H54 (cell line): Measurements from ENCODE around the gene TREML1.
"Not testable (repeated sequence)": the region's sequence is repeated elsewhere in the genome, so short reads cannot be mapped to it uniquely, and the experiment has no call there.

ENCODE experiments used
- DNase-seq: peaks from one replicate; pipeline ENCODE4 v3.0.0; 2011; ENCODE audit warnings: low spot score, mixed read lengths; ENCODE audit not compliant: insufficient read length
- FAIRE-seq: peaks from 3 replicates; lab custom pipeline; 2011; peaks lifted over from hg19 to GRCh38; lab: Jason Lieb, UNC
- POLR2A ChIP-seq: IDR thresholded peaks from 2 replicates; pipeline ENCODE4 v1.6.1; 2011; ENCODE audit warnings: low read depth, mild to moderate bottlenecking, low read length

TREML1 gene

GRCh38 chr6:41150671-41151070 is 3.5 kb downstream of the TREML1 start:
- FAIRE-seq (no peak), DNase-seq (no peak)
- no peak for TF ChIP-seq POLR2A

DNA sequence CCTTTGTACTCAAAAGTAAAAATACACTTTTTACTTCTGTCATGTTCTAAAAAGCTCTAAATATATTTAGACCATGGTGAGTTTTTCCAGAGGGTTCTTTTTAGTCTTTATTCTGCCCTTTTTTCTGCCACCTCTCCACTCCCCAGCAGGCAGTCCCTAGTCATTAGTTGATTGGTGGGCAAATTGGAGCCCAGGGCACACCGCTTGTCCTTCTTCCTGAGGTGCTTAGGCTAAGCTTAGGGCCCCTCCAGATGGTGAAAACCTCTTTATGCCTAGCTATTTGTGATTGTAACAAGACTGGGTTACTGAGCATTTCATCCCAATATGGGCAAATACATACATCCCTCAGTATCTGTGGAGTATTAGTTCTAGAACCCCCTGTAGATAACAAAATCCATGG is 6.2 kb downstream of the TREML1 start:
- TF ChIP-seq POLR2A = no peak
- DNase-seq (no peak), FAIRE-seq (no peak)

DNA sequence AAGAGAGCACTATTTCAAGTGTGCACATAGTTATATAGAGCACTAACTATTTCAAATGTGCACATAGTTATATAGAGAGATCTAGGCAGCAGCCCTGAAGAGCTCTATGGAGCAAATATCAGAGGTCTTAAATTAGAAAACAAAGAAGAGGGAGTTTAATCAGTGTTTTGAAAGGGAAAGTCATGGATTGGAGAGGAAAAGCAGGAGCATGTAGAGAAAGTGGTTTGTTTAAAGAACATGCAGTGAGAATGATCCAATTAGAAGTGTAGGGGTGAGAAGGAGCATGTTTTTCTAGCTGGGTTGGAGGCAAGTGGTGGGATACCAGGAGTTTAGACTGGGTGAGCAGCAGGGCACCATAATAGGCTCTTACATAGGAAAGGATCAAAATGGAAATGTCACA is 17.2 kb downstream of the TREML1 start:
- TF ChIP-seq POLR2A = no peak
- no peak for FAIRE-seq
- no peak for DNase-seq

DNA sequence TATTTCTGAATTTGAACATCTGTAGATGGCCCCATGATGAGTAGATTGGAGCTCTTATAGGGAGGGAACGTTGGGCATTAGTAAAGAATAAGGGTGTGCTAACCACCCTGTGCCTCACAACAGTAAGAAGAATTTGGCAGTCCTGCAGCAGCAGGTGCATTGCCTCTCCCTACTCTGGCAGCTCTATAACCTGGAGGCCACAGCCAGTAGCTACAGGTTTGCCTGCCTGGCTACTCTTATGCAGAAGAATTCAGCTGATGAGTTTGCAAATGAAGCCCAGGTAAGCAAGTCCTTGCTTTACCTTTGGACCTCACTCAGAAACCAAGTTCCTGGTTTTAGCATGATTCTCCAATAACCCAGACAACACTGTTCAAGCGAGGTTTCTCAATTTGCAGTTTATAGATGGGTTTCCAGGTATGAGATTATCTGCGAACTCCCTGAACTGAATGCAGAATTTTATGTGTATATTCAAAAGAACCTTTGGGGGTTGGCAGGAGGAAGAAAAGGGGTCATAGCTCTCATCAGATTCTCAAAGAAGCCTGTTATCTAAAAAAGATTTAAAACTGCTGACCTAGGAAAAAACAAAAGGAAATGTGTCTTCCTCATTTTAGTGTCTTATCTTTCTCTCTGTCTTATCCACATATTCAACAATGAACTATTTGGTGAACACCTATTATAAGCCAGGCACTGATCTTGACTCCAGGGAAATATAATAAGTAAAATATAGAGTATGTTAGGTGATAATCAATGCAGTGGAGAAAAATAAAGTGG is 18.9 kb downstream of the TREML1 start:
- DNase-seq (no peak), FAIRE-seq (no peak)
- no peak for TF ChIP-seq POLR2A

GRCh38 chr6:41132254-41132653 is 21.9 kb downstream of the TREML1 start:
- DNase-seq (no peak), FAIRE-seq (no peak)
- TF ChIP-seq POLR2A = no peak

DNA sequence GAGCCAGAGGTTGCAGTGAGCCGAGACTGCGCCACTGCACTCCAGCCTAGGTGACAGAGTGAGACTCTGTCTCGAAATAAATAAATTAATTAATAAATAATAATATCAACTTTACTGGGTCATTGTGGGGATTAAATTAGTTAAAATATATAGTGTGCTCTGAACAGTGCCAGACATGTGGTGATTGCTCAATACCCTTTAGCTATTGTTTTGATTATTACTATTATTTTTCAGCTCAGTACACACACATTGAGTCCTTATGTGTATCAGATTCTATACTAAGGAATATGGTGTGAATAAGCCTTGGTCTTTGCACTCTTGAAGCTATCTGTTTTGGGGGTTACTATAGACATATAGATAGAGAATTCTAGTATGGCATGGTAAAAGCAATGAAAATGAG is 28.9 kb downstream of the TREML1 start:
- no peak for DNase-seq
- FAIRE-seq = no peak
- no peak for TF ChIP-seq POLR2A

- TF ChIP-seq POLR2A = no peak
- FAIRE-seq (no peak), DNase-seq (no peak)
These were observed 31.2 kb downstream of the TREML1 start for GRCh38 chr6:41122918-41123317.

- no peak for DNase-seq
- no peak for TF ChIP-seq POLR2A
- no peak for FAIRE-seq
These were observed 31.8 kb downstream of the TREML1 start for GRCh38 chr6:41122373-41122772.

- no peak for TF ChIP-seq POLR2A
- no peak for FAIRE-seq
- DNase-seq = no peak
These were observed 34.1 kb downstream of the TREML1 start for GRCh38 chr6:41120058-41120457.

DNA sequence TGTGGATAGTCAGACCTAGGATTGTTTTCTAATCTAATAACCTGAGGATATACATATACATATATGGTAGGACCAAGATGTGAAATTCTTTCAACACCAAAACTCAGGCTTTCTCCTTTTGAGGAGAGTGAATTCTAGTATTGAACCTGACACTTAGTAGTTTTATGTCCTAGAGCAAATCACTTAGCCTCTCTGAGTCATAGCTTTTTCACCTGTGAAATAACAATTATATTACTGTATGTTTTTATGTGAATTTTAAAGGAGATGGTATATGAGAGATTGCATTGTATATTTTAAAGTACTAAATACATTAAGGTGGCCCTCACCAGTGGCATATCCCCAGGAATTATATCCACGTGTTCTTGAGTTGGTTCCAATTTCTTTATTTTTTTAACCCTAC is 34.6 kb downstream of the TREML1 start:
- FAIRE-seq = no peak
- DNase-seq = no peak
- no peak for TF ChIP-seq POLR2A

- DNase-seq, FAIRE-seq: not testable (repeated sequence)
These were observed 39.1 kb downstream of the TREML1 start for GRCh38 chr6:41115027-41115426.

GRCh38 chr6:41111017-41111416 is 43.1 kb downstream of the TREML1 start:
- no peak for FAIRE-seq
- TF ChIP-seq POLR2A = no peak
- no peak for DNase-seq

- FAIRE-seq (no peak), DNase-seq (no peak)
- no peak for TF ChIP-seq POLR2A
These were observed 50.3 kb downstream of the TREML1 start for GRCh38 chr6:41103847-41104246.

- DNase-seq = no peak
- FAIRE-seq = no peak
- TF ChIP-seq POLR2A = no peak
These were observed 53.3 kb downstream of the TREML1 start for GRCh38 chr6:41100871-41101287.
